HEK293 (cell line): ENCODE measurements around the gene VPS13D.
A peak's percentile ranks its signal among the peaks of the same experiment; 100 is the strongest.

Experiments
- CTCF ChIA-PET: fragments of 350-600 bp; formaldehyde crosslinking; extraction: SDS; loops from one replicate; lab custom pipeline; 2021; ENCODE audit warnings: antibody characterized with exemption; lab: Yijun Ruan, JAX
- POLR2A ChIA-PET: fragments of 300-600 bp; formaldehyde crosslinking; extraction: SDS; loops from one replicate; lab custom pipeline; 2020; ENCODE audit warnings: antibody characterized with exemption, inconsistent platforms; lab: Yijun Ruan, JAX
- H3K27ac ChIP-seq: fragments of 200-500 bp; sonication (Bioruptor generic); 2 replicates; pipeline ENCODE4 v1.5.1; 2014; ENCODE audit warnings: low read depth, low read length, control low read depth, inconsistent platforms; ENCODE audit errors: extremely low read depth
- H3K36me3 ChIP-seq, 2 experiments: fragments of 200-500 bp in 1 of 2; sonication (Bioruptor generic) in 1 of 2; 1 replicate in 1 of 2; 2 replicates in 1 of 2; pipeline ENCODE4 v1.5.1; 2014 to 2017; ENCODE audit warnings: inconsistent platforms in 2 of 2, low read length in 2 of 2; ENCODE audit not compliant: control insufficient read depth in 2 of 2, insufficient read depth in 1 of 2
- H3K4me1 ChIP-seq: fragments of 200-500 bp; sonication (Bioruptor generic); 2 replicates; pipeline ENCODE4 v1.5.1; 2014; ENCODE audit warnings: mild to moderate bottlenecking, low read length, inconsistent platforms; ENCODE audit not compliant: control insufficient read depth, insufficient read depth
- H3K4me3 ChIP-seq: 2 replicates; pipeline ENCODE4 v1.5.1; 2011; ENCODE audit warnings: low read depth, mild to moderate bottlenecking, control low read depth, low read length, moderate library complexity
- H3K9me3 ChIP-seq: fragments of 200-500 bp; sonication (Bioruptor generic); 2 replicates; pipeline ENCODE4 v1.5.1; 2014; ENCODE audit warnings: low read depth, low read length, inconsistent platforms; ENCODE audit not compliant: control insufficient read depth, insufficient read depth
- KLF16 ChIP-seq: fragments of 450-650 bp; formaldehyde crosslinking; IDR thresholded peaks from 2 replicates; pipeline ENCODE4 v1.5.1; 2017; ENCODE audit warnings: missing biosample characterization, missing genetic modification characterization
- PRDM2 ChIP-seq: fragments of 450-650 bp; formaldehyde crosslinking; IDR thresholded peaks from 2 replicates; pipeline ENCODE4 v1.5.1; 2016; ENCODE audit warnings: missing biosample characterization, missing genetic modification characterization, borderline replicate concordance
- SCRT2 ChIP-seq: fragments of 450-650 bp; formaldehyde crosslinking; IDR thresholded peaks from 2 replicates; pipeline ENCODE4 v1.5.1; 2016; ENCODE audit warnings: missing biosample characterization, missing genetic modification characterization
- SP7 ChIP-seq: fragments of 450-650 bp; formaldehyde crosslinking; IDR thresholded peaks from 2 replicates; pipeline ENCODE4 v1.5.1; 2016; ENCODE audit warnings: missing biosample characterization, missing genetic modification characterization
- TRIM28 ChIP-seq: IDR thresholded peaks from 2 replicates; pipeline ENCODE4 v1.6.1; 2011; ENCODE audit warnings: low read length, control low read depth, borderline replicate concordance
- YY2 ChIP-seq: fragments of 450-650 bp; formaldehyde crosslinking; IDR thresholded peaks from 2 replicates; pipeline ENCODE4 v1.5.1; 2016; ENCODE audit warnings: missing biosample characterization, missing genetic modification characterization
- ZBTB6 ChIP-seq: fragments of 450-650 bp; formaldehyde crosslinking; IDR thresholded peaks from 2 replicates; pipeline ENCODE4 v1.5.1; 2017; ENCODE audit warnings: missing biosample characterization, missing genetic modification characterization
- ZBTB7A ChIP-seq: fragments of 450-650 bp; formaldehyde crosslinking; IDR thresholded peaks from 2 replicates; pipeline ENCODE4 v1.5.1; 2016; ENCODE audit warnings: low read depth, missing biosample characterization, missing genetic modification characterization
- ZNF211 ChIP-seq: fragments of 450-650 bp; formaldehyde crosslinking; IDR thresholded peaks from 2 replicates; pipeline ENCODE4 v1.5.1; 2016; ENCODE audit warnings: low read depth, missing biosample characterization, missing genetic modification characterization
- ZNF24 ChIP-seq: fragments of 450-650 bp; formaldehyde crosslinking; IDR thresholded peaks from 2 replicates; pipeline ENCODE4 v1.5.1; 2016; ENCODE audit warnings: missing biosample characterization, missing genetic modification characterization
- ZNF266 ChIP-seq: fragments of 450-650 bp; formaldehyde crosslinking; IDR thresholded peaks from 2 replicates; pipeline ENCODE4 v1.5.1; 2016; ENCODE audit warnings: missing biosample characterization, missing genetic modification characterization, low read depth
- ZNF302 ChIP-seq: fragments of 450-650 bp; formaldehyde crosslinking; IDR thresholded peaks from 2 replicates; pipeline ENCODE4 v1.5.1; 2016; ENCODE audit warnings: missing biosample characterization, missing genetic modification characterization, low read depth
- ZNF311 ChIP-seq: fragments of 450-650 bp; formaldehyde crosslinking; IDR thresholded peaks from 2 replicates; pipeline ENCODE4 v1.5.1; 2017; ENCODE audit warnings: missing biosample characterization, missing genetic modification characterization, borderline replicate concordance
- ZNF324 ChIP-seq: fragments of 450-650 bp; formaldehyde crosslinking; IDR thresholded peaks from 2 replicates; pipeline ENCODE4 v1.5.1; 2016; ENCODE audit warnings: missing biosample characterization, missing genetic modification characterization
- ZNF354C ChIP-seq: fragments of 450-650 bp; formaldehyde crosslinking; IDR thresholded peaks from 2 replicates; pipeline ENCODE4 v1.5.1; 2016; ENCODE audit warnings: missing biosample characterization, missing genetic modification characterization, low read depth, borderline replicate concordance
- ZNF501 ChIP-seq: fragments of 450-650 bp; formaldehyde crosslinking; IDR thresholded peaks from 2 replicates; pipeline ENCODE4 v1.5.1; 2016; ENCODE audit warnings: missing biosample characterization, missing genetic modification characterization
- ZNF521 ChIP-seq: fragments of 450-650 bp; formaldehyde crosslinking; IDR thresholded peaks from 2 replicates; pipeline ENCODE4 v1.5.1; 2017; ENCODE audit warnings: missing biosample characterization, mild to moderate bottlenecking, missing genetic modification characterization
- ZNF560 ChIP-seq: fragments of 450-650 bp; formaldehyde crosslinking; IDR thresholded peaks from 2 replicates; pipeline ENCODE4 v1.5.1; 2017; ENCODE audit warnings: missing biosample characterization, missing genetic modification characterization, borderline replicate concordance
- ZNF664 ChIP-seq: fragments of 450-650 bp; formaldehyde crosslinking; IDR thresholded peaks from 2 replicates; pipeline ENCODE4 v1.5.1; 2016; ENCODE audit warnings: missing biosample characterization, missing genetic modification characterization
- ZNF704 ChIP-seq: fragments of 450-650 bp; formaldehyde crosslinking; IDR thresholded peaks from 2 replicates; pipeline ENCODE4 v1.5.1; 2016; ENCODE audit warnings: missing biosample characterization, missing genetic modification characterization
- ZSCAN5A ChIP-seq: fragments of 450-650 bp; formaldehyde crosslinking; IDR thresholded peaks from 2 replicates; pipeline ENCODE4 v1.5.1; 2016; ENCODE audit warnings: missing biosample characterization, missing genetic modification characterization

VPS13D gene

GRCh38 chr1:12475947-12476346, 246.1 kb downstream of the VPS13D start:
- no peaks in the 10 kb centered on the region for H3K9me3 ChIP-seq
- TF ChIP-seq TRIM28, result 0 out of 2 replicates have a peak, but pooled peaks have one; percentile 3
- no peak for TF ChIP-seq ZSCAN5A (tag by site-specific recombination)
- no peak overlapping the region for H3K27ac ChIP-seq
- CTCF ChIA-PET, result interaction anchor here (3.1 kb wide), 1 partner anchor 143 kb away, joined by 15 read pairs; the partner anchor contains the start of gene DHRS3
- peaks cover 0 to 16% of the 10 kb centered on the region in 2 experiments; a peak in 1 of 3 replicates for H3K36me3 ChIP-seq
- H3K4me3 ChIP-seq, result no peak overlapping the region
- H3K4me1 ChIP-seq, result peaks cover 28% of the 10 kb centered on the region
- POLR2A ChIA-PET, result interaction anchor here (2.1 kb wide), 1 partner anchor 141 kb away, joined by 14 read pairs; the partner anchor contains the start of gene DHRS3

- TF ChIP-seq ZNF501 (tag by site-specific recombination), result no peak
- no peak for TF ChIP-seq ZNF266 (tag by site-specific recombination)
- no peak for TF ChIP-seq ZNF704 (tag by site-specific recombination)
- TF ChIP-seq YY2 (tag by site-specific recombination), result no peak
- no peak for TF ChIP-seq ZNF324
- TF ChIP-seq ZNF521 (tag by site-specific recombination), result no peak
- TF ChIP-seq ZNF24, result no peak
- no peak for TF ChIP-seq ZNF354C (tag by site-specific recombination)
- TF ChIP-seq ZNF302 (tag by site-specific recombination), result no peak
- TF ChIP-seq ZBTB7A (tag by site-specific recombination), result no peak
- TF ChIP-seq SCRT2 (tag by site-specific recombination), result no peak
- no peak for TF ChIP-seq KLF16 (tag by site-specific recombination)
- no peak for TF ChIP-seq ZNF664
- no peak for TF ChIP-seq ZBTB6 (tag by site-specific recombination)
- TF ChIP-seq SP7 (tag by site-specific recombination), result no peak
- TF ChIP-seq, all 188 proteins: peak for 0
- H3K9me3 ChIP-seq, result no peaks in the 10 kb centered on the region
- H3K4me3 ChIP-seq, result no peak overlapping the region
- POLR2A ChIA-PET, result interaction anchor here (0.7 to 2.1 kb wide), 3 partner anchors 22 to 140 kb away, joined by 3 to 50 read pairs (median 3); partner anchors contain the start of gene DHRS3
- H3K27ac ChIP-seq, result peak overlapping the region; percentile 73; the same call in 1 of the 2 replicates
- peaks cover 32% of the 10 kb centered on the region for H3K4me1 ChIP-seq
- H3K36me3 ChIP-seq, result peaks cover 0 to 20% of the 10 kb centered on the region in 2 experiments; a peak in 1 of 3 replicates
- CTCF ChIA-PET, result interaction anchor here (1.2 to 3.1 kb wide), 2 partner anchors 141 to 165 kb away, joined by 3 to 15 read pairs; partner anchors contain the start of gene DHRS3
These were observed 247.5 kb downstream of the VPS13D start for GRCh38 chr1:12477314-12477713.

GRCh38 chr1:12477936-12478611, 248.2 kb downstream of the VPS13D start:
- ChIA-PET POLR2A (interaction anchor here (0.7 to 2.1 kb wide), 9 partner anchors 22 to 140 kb away, joined by 3 to 50 read pairs (median 4); partner anchors contain the start of gene DHRS3), CTCF (interaction anchor here (0.6 to 3.1 kb wide), 7 partner anchors 10 to 141 kb away, joined by 3 to 15 read pairs (median 3); partner anchors contain the start of gene DHRS3)
- H3K4me1 ChIP-seq, result peaks cover 32% of the 10 kb centered on the region
- peak overlapping the region; percentile 73 for H3K27ac ChIP-seq
- H3K4me3 ChIP-seq, result no peak overlapping the region
- H3K36me3 ChIP-seq, result peaks cover 0 to 17% of the 10 kb centered on the region in 2 experiments; a peak in 1 of 3 replicates
- no peaks in the 10 kb centered on the region for H3K9me3 ChIP-seq
- no peak for TF ChIP-seq ZNF560 (tag by site-specific recombination)
- no peak for TF ChIP-seq ZNF311 (tag by site-specific recombination)
- TF ChIP-seq PRDM2 (tag by site-specific recombination), result no peak
- TF ChIP-seq ZNF211 (tag by site-specific recombination), result no peak
- peak; percentile 98 for TF ChIP-seq ZNF501 (tag by site-specific recombination)
